GM18507 (cell line): ENCODE data around the gene FUT7.
"Not testable (repeated sequence)": the region's sequence is repeated elsewhere in the genome, so short reads cannot be mapped to it uniquely, and the experiment has no call there.

Source experiments
- DNase-seq: peaks from one replicate; pipeline ENCODE4 v3.0.0; 2011; ENCODE audit warnings: low read depth; ENCODE audit not compliant: insufficient read length; ENCODE audit errors: extremely low spot score
- FAIRE-seq: peaks from 2 replicates; lab custom pipeline; 2011; peaks lifted over from hg19 to GRCh38; lab: Jason Lieb, UNC

The FUT7 gene

DNA sequence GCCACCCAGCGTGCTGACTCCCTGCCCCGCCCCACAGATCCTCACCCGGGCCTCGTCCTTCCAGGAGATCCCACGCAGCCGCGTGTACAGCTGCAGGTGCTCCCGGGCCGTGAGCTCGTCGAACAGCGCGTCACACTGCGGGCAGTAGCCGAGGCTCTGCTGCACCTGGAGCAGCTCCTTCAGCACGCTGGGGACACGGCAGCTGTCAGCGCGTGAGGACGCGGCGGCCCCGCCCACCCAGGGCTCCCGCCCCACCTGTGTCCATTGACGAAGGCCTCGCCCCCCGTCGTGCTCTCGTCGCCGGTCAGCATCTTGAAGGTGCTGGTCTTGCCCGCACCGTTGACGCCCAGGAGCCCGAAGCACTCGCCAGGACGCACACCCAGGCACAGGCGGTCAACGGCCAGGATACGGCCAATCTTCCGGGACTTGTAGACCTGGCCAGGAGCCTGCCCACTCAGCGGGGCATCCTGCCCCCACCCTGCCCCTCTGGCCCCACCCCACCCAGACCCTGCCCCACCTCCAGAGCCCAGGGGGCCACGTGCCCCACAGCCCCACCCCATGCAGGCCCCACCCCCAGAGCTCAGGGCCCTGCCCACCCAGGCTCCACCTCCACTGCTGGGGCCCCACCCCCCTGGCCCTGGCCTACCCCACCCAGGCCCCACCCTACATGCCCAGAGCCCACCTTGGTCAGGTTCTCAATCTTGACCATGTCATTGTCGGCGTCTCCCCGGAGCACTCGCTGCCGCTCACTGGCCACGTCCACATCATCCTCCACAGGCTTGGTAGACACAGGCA is 21.8 kb downstream of the FUT7 start:
- DNase-seq (no peak), FAIRE-seq (no peak)

DNA sequence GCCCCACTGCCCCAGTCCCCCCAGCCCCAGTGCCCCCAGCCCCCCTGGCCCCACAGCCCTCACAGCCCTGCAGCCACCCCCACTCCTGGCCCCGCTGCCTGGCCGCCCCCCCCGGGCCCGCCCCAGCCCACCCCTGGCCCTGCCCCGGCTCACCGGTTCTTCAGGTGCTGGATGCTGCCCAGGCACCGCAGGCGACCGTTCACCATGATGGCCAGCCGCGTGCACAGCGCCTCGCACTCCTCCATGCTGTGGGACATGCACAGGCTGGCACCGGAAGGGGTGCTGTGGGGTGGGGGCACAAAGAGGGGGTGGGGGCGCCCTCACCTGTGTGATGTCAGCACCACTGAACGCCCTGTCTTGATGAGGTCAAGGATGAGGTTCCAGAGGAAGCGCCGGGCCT is 22.7 kb downstream of the FUT7 start:
- no peak for DNase-seq
- no peak for FAIRE-seq

DNA sequence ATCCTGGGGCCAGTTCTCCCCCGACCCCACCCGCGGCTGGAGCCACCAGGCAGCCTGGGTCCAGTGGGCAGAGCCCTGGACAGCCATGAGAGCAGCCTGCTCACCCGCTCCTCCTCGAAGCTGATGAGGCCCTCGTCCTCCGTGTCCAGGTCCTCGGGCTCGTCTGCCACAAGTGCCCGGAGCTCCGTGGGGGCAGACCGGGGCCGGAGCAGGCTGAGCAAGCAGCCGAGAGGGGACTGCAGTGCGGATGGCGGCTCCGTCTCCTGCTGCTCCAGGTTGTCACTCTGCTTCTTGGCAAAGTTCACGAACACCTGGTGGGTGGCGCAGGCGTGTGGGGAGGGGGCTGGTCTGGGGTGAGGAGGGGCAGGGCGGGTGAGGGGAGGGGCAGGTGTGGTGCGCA is 23.6 kb downstream of the FUT7 start:
- DNase-seq (no peak), FAIRE-seq (no peak)

DNA sequence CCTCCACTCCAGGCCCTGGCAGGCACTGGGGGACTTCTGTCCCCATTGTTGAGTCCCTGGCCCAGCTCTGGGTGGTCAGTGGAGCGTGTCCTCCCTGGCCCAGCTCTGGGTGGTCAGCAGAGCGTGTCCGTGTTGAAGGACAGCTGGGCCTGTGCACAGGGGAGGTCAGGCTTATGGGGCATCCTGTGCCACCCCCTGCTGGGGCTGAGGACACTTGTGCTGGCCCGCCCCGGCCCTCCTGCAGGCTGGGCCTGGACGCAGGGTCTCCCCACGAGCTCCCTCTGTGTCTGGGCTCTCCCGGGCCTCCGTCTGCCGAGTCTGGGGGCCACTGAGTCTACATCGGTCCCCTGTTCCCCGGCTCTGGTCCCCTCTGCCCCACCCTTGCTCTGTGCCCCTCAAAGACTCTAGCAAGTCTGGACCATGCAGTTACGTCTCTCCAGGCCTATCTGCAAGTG is 24.0 kb downstream of the FUT7 start:
- FAIRE-seq (no peak), DNase-seq (no peak)

DNA sequence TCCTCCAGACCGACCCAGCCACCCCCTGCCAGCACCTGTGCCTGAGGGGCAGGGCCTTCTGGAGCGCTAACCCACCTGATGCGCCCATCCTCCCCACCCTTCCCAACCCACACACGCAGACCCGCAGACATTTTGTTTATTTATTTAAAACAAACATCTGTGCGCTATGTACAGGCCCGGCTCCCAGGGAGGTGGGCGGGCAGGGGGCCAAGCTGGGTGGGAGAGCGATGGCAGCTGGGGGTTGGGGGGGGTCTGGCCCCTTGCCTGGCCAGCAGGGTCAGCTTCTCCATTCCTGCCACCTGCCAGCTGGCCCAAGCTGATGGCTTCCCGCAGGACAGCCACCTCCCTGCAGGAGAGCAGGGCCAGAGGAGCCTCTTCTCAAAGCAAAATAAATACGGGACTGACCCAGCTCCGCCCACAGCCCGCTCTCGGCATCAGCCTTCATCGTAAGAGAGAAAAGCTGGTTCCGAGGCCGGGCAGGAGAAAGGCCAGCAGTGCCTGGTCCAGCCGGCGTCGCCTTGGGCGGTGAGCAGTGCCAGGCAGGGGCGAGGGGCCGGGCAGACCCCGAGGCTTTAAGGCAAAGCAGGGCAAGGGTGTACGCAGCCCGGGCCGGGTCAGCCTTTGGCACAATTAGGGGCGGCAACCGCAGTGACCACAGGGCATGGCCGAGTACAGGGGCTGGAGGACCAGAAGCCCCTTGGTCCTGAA is 24.6 kb downstream of the FUT7 start:
- no peak for DNase-seq
- FAIRE-seq: no peak

DNA sequence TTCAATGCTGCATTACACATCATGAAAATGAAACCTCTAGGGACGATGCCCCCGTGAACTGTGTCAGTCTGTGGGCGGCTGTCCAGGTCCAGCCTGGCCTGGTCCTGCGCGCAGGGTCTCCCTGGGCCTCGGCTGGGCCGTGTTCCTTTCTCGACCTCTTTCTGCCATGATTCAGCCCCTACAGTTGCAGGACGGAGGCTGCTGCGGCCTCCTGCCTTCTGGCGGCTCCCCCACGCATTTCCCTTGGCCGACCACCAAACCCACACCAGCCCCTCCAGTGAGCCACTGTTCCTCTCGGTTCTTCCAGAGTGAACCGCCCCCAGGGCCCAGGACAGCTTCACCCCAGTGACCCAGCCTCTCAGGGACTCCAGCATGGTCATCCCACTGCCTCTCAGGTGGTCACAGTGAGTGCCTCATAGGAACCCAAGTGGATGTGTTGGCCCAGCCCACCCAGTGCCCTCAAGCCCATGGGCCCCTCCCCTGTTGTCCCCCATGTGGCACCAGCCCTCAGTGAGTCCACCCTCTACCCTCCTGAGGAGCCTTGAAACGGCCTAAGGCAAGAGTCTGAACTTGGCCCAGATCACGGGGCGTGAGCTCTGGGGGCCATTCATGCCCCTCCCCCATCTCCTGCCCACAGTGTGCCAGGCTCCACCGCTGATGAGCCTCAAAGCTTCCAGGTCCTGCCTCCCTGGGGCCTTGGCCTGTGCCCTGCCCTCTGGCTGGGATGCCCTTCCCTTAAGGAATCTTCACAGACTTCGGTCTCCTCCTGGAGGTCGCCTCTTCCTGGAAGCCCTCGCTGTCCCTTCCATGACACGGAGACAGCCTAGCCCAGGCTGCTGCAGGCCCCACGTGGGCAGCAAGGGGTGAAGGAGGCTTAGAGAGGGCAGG is 25.5 kb downstream of the FUT7 start:
- FAIRE-seq: no peak
- DNase-seq: no peak

DNA sequence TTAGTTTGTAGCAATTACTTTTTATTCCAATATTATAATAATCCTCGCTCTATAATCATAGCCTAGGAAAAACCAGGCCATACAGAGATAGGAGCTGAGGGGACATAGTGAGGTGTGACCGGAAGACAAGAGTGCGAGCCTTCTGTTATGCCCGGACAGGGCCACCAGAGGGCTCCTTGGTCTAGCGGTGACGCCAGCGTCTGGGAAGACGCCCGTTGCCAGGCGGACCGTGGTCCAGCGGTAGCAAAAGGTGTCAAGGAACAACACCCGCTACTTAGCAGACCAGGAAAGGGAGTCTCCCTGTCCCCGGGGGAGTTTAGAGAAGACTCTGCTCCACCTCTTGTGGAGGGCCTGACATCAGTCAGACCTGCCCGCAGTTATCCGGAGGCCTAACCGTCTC is 27.6 kb downstream of the FUT7 start:
- FAIRE-seq, DNase-seq: not testable (repeated sequence)

DNA sequence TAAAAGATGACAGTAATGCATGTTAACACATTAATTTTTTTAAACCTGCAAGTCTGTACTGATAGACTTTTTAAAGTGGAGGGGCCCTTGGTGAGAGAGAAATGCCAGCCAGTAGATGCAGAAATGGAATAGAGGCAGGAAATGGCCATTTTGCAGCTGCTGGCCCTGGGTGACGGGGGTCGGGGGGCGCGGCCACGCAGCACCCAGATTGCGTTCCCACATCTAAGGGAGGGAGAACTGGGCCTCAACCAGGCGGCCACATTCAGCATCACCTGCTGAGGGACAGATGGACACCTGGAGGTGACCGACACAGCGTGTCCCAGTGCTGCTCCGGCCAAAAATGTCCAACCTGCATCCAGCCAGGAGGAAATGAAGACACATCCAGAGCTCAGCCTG is 29.2 kb downstream of the FUT7 start:
- DNase-seq (no peak), FAIRE-seq (no peak)

DNA sequence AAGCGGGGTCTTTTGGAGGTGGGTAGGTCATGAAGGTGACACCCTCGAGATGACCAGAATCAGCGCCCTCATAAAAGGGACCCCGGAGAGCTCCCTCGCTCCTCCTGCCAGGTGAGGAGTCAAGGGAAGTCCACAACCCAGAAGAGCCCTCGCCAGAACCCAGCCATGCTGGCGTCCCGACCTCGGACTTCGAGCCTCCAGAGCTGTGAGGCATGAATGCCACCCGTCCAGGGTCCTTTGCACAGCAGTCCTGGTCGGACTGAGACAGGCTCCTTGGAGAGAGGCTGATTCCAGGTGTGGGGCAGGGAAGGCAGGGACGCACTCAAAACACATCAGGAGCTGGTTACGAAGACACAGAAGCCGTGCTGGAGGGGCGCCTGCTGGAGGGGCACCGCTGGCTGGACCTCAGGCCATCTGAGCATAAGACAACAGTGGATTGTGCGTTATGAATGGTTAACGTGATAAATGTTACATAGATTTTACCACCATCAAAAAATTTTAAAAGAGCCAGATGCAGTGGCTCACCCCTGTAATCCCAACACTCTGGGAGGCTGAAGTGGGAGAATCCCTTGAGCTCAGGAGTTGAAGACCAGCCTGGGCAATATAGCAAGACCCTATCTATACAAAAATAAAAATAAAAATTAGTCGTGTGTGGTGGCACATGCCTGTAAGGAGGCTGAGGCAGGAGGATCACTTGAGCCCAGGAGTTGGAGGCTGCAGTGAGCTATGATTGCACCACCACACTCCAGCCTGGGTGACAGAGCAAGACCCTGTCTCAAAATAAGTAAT is 29.8 kb downstream of the FUT7 start:
- DNase-seq (no peak), FAIRE-seq (no peak)

DNA sequence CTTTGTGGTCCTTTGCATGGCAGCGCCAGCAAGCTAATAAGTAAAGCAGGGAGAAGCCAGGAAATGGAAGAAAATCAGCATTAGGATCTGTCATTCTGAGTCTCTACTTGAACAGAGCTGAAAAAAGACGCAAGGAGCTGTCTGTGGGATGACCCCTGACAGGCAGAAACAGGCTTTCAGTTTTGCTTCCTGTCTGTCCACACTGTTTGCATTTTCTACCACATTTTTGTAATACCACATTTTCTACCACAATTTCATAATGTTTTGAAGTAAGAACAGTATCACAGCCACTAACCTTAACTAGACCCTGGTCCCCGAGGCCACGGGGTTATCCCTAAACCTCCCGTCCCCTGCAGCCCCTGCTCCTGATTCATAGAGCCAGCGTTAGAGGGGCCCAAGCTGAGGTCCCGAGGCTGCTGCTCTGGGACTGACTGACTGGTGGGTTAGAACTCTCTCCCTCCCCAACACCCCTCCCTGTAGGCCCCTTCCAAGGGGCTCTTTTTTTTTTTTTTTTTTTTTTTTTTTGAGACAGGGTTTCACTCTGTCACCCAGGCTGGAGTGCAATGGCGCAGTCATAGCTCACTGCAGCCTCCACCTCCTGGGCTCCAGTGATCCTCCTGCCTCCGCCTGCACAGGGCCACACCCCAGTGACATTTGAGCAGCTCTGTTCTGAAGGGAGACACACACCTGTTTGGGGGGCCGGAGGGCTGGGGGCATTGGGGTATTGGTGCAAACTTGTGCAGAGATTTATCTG is 31.5 kb downstream of the FUT7 start:
- DNase-seq: peak; percentile 58

DNA sequence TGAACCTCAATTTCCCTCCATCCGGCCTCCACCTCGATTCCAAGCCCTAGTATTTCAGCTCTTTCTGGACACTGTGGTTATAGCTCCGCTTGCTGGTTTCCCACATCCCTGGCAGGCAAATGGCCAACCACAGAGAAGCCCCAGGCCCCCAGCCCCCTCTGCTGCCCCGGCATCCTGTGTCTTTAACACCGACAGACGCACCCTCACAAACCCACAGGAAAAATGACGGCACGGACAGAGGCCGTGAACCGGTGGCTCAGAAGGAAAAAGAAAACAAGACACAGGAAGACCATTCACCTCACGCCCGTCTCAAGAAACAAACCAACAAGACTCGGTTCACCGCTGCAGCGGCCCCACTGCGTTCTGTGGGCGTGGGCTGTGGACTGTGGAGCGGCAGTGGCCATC is 34.1 kb downstream of the FUT7 start:
- no peak for DNase-seq
- FAIRE-seq: peak; percentile 31

More for the DNA sequence above, 31.5 kb downstream of the FUT7 start:
- peak; percentile 98 for FAIRE-seq

DNA sequence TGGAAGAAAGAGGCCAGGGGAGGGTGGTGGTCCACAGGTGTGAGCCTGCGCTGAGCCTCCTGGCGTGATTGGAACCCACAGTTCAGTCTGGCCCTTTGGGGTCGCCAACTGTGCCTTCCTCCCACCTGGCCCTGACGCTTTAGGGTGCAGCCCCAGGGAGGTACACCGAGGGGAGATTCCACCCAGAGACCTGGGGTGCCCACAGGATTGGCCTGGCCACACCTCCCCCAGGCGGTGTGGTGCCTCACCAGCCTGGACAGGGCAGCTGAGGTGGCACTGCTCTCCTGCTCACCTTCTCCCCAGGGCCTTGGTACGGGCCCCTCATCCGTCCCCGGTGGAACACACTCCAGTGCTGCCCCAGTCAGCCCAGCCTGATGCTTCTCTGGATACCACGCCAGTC is 34.5 kb downstream of the FUT7 start:
- no peak for FAIRE-seq
- no peak for DNase-seq

DNA sequence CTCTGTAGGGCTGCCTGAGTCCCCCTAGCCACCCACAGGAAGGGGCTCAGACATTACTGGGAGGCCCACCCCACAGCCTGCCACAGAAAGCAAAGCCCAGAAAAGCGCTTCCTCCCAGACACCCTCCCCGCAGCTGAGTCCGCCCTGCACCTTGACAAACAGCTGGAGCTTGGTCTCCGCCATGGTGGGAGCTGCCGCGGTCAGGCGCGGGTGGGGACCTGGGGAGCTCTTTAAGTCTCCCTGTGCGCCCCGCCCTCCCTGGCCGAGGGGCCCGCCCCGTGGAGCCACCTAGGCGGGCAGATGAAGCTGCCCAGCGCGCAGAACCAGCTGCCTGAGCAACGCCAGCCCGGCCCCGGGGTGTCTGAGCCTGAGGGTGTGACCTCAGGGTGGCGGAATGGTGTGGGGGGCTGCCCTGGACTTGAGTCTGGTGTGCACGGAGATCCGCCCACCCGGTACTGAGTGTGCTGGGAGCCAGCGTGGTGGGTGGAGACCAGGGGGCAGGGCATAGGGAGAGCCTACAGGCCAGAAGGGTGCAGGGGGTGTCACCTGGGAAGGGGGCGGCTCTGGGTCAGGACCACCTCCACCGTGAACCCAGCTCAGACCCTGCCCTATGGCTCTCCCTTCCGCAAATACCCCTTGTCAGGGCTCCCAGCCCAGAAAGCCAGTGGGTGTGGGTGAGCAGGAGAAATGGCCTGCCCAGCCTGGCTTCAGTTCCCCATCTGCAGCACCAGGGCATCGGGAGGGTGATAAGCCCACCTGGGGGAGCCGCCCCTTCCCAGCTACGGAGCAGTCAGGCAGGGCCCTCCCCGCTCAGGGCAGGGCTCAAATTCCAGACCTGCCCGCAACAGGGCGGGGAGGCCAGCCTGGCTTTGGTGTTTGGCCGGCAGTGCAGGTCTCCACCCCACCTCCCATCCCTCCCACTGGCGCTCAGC is 35.3 kb downstream of the FUT7 start, which contains the start of gene CLIC3:
CLIC3 (minus strand) TSS at position 208 of the 932 bp plus-strand sequence; CDS start at position 183, 25 bp downstream.
- FAIRE-seq: no peak
- DNase-seq: no peak

DNA sequence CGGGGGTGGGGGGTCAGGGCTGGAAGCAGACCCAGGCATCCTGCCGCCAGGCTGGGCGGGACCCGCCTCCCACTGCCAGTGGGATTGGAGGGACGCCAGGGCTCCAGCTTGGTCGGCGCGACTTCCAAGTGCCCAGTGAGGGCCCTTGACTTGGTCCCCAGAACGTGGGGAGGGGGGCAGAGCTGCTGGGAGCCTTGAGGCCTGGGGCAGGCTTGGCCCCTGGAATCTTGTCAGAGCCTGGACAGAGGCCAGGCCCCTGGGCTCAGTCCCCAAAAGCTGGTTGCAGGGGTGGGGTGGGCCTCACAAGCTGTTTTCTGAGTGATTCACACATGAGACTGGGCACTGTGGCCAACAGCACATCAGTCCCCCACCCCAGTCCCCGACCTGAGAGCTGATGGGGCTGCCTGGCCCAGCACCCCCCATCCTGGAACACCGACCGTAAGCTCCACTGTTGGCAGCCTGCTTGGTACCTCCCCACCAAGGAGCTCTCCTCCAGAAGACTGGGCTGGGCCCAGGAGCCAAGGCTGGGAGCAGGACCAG is 36.0 kb downstream of the FUT7 start:
- FAIRE-seq: no peak
- no peak for DNase-seq

DNA sequence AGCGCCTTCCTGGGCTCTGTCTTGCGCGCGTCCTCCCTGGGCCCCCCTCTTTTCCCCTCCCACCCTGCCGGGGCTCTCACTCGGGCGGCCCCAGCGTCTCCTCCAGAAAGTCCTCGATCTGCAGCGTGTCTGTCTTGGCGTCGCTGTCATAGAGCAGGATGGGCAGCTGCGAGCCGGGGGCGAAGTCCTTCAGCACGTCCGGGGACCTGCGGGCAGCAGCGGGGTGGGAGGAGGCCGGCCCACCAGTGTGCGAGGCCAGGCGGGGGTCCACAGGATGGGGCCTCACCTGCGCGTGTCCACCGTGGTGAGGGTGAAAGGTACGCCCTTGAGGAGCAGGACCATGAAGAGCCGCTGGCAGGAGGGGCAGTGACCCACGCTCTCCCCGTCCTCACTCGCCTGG is 36.5 kb downstream of the FUT7 start:
- DNase-seq (no peak), FAIRE-seq (no peak)

DNA sequence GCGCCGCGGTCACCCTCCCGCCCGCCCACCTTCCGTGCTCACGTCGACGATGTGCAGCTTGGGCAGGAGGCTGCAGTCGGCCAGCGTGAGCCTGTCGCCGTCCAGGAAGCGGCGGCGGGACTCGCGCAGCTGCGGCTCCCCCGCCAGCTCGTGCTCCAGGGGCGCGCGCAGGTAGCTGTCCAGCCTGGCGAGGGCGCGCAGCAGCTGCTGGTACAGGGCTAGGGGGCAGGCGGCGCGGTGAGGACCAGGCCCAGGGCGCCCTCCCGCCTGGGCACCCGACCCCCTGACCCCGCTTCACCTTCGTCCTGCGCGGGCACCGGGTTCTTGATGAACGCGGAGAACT is 37.0 kb downstream of the FUT7 start:
- DNase-seq: no peak
- no peak for FAIRE-seq

DNA sequence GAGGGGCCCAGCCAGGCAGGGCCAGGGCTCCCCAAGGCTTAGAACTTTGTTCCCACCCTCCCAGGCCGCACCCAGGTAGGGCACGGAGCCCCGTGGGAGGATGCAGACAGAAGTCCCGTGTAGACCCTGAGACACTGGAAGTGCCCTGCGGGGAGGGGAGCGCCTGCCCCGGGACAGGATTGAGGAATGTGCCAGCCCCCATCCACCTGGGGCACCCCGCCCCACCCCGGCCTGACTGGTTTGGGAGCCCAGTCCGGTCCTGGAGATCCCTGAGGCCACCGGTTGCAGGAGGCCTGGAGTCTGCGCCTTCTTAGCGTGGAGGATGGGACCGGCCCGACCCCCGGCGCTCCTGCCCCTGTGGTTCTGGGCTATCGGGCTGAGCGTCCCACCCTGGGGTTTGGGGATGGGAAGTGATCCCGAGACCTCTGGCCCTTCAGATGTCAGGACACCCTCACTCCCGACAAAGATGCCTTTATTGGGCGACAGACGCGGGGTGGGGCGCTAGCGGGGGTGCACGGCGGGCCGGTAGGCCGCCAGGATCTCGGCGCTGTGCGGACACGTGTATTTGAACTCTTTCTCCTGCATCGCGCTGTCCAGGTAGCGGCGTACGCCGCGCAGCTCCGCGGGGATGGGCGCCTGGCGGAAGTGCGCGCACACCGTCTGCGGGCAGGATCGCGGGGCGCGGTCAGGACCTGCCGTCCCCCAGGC is 37.6 kb downstream of the FUT7 start:
- DNase-seq (no peak), FAIRE-seq (no peak)
